ENCODE results near the gene RNF215.

Gene RNF215

DNA sequence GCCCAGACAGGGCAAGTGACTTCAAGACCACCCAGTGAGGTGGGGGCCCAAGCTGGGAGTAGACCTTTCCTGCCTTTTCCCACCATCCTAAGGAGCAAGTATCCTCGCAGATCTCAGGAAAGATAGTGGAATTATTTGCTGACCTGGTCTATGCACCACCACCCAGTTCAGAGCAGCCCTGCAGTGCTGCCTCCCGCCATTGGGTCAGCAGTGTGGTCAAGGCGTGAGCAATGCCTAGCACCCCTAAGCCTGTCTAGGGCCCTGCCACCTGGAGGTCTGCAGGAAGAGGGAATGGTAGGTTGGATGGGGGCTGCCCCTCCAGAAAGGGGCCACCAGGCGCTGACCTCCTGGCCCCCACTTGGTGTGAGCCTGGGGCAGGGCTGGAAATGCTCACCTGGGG is 44.9 kb upstream of the RNF215 start:
- H3K4me3 ChIP-seq: no peak overlapping the region
- TF ChIP-seq, protein P1, sequence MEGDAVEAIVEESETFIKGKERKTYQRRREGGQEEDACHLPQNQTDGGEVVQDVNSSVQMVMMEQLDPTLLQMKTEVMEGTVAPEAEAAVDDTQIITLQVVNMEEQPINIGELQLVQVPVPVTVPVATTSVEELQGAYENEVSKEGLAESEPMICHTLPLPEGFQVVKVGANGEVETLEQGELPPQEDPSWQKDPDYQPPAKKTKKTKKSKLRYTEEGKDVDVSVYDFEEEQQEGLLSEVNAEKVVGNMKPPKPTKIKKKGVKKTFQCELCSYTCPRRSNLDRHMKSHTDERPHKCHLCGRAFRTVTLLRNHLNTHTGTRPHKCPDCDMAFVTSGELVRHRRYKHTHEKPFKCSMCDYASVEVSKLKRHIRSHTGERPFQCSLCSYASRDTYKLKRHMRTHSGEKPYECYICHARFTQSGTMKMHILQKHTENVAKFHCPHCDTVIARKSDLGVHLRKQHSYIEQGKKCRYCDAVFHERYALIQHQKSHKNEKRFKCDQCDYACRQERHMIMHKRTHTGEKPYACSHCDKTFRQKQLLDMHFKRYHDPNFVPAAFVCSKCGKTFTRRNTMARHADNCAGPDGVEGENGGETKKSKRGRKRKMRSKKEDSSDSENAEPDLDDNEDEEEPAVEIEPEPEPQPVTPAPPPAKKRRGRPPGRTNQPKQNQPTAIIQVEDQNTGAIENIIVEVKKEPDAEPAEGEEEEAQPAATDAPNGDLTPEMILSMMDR (IDR thresholded peaks at IDR 0.05): no peak
- no peak for DNase-seq (ENCODE audit: low spot score)
- no peak overlapping the region for H3K27ac ChIP-seq

DNA sequence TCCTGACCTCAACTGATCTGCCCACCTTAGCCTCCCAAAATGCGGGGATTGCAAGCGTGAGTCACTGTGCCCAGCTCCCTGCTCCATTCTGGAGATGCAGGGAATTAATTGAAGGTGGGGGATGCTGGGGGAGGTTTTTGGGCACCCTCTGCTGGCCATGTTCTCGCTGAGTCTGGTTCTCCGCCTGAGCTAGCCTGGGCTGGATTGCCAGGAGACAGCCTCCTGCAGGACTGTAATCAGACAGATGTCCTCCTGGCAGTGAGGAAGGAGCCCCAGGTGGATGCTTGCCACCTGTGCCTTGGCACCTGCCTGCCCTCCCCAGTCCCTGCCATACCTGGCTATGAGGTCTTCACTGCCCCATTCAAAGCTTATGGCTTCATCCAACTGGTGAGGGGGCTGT is 43.7 kb upstream of the RNF215 start:
- TF ChIP-seq, protein P1 (IDR thresholded peaks at IDR 0.05): no peak
- Histone ChIP-seq H3K27ac (no peak overlapping the region), H3K4me3 (no peak overlapping the region)
- DNase-seq (ENCODE audit: low spot score): no peak

DNA sequence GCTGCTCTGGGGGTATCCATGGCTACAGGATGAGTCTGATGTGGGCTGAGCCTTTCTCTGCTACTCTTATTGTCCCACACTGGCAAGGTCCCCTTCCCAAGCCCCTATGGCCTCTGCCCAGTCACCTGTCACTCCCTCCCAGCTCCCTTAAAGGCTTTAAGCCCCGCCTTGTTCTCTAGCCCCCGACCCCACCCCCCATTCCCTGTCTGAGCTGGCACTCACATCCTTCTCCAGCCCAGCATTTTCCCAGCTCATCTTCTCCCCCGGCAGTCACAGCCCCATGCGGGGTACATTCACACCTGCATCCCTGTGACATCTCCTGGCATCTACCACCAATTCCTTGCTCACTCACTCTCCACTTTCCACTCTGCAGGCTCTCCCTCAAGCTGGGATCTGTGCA is 42.7 kb upstream of the RNF215 start:
- Histone ChIP-seq H3K27ac (no peak overlapping the region), H3K4me3 (no peak overlapping the region)
- TF ChIP-seq, protein P1 (IDR thresholded peaks at IDR 0.05): no peak
- DNase-seq (ENCODE audit: low spot score): no peak

DNA sequence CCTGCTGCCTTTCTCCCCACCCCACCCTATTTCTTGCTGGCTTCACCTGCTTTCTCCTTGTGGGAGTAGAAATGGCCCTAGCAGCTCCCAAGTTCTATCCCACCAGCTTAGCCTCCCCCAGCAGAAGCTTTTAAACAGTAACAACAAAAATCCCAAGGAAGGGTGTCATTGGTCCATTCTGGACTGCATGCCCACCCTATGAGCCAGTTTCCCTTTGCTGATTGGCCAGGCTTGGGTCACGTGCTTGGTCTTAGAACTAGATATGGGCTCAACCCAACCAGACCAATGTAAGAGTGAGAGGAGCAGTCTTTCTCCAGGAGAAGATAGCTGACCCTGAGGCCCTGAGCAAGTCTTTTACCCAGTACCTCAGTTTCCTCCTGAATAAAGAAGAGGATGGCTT is 40.7 kb upstream of the RNF215 start:
- TF ChIP-seq, protein P1 (IDR thresholded peaks at IDR 0.05): no peak
- no peak overlapping the region for H3K27ac ChIP-seq
- H3K4me3 ChIP-seq: no peak overlapping the region
- no peak for DNase-seq (ENCODE audit: low spot score)

DNA sequence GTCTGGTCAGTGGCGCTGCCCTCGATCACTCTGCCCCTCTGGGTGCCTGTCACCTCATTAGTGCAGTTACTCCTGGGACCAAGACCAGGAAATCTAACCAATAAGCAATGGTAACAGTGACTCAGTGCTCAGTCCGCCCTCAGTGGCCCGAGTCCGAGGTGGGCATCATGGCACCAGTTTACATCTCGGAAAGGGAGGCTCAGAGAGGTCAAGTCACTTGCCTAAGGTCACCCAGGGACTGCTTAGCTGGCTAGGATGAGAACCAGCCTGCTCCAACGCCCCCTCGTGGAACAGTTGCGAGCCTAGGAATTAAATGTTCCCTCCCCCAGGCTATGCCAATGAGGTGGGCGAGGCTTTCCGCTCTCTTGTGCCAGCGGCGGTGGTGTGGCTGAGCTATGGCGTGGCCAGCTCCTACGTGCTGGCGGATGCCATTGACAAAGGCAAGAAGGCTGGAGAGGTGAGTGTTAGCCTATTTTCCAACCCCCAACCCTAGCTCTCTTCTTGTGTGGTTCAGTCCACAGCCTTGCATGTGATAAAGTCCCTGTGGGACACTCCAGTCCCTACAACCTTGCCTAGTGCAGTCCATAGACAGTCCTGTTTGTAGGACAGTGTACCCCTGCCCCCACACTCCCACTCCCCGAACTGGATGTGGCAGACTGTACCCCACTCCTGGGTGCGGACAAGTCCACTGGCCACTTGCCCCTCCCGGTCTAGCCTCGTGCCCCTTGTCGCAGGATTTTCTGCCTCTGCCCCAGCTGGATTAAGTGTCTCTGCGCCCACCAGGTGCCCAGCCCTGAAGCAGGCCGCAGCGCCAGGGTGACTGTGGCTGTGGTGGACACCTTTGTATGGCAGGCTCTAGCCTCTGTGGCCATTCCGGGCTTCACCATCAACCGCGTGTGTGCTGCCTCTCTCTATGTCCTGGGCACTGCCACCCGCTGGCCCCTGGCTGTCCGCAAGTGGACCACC is 39.5 kb upstream of the RNF215 start:
- peak overlapping the region; percentile 55 to 82 for H3K27ac ChIP-seq
- DNase-seq (ENCODE audit: low spot score): peak; percentile 86
- peak overlapping the region; percentile 88 for H3K4me3 ChIP-seq
- TF ChIP-seq, protein P1 (IDR thresholded peaks at IDR 0.05): peak; percentile 58

DNA sequence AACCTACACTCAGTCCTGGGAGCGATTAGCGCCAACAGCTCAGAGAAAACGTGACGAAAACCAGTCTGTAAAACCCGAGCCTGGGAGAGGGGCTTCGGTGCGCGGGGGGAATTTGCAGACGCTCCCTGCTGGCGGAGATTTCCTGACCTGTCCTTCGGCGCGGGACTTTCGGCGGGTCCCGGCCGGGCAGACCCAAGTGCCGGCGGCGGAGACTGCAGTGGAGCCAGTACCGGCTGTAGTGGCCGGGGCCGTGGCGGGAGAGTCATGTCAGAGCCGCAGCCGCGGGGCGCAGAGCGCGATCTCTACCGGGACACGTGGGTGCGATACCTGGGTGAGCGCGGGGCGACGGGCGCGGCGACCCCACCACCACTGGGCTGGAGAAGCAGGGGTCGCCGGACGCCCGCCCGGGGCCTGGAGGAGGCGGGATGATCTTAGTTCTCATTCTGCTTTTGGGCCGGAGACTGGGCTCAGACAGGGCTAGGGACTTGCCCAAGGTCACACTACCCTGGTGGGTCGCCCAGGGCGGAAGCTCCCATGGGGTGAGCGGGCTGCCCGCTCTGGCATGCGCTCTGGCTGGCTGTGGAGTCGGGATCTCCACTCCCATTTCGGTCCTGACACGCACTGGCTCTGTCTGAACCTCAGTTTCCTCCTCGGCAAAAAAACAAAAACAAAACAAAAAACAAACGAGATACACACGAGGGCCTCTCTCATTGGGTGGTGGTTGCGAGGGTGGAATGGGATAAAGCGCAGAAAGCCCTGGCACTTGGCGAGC is 38.6 kb upstream of the RNF215 start, which contains the start of gene MTFP1:
Gene MTFP1 (plus strand): TSS at position 153 of the 772 bp plus-strand sequence. CDS start 112 bp downstream, at position 265.
- H3K4me3 ChIP-seq: peak within 1 kb of the TSS; percentile 88
- peak; percentile 79 for DNase-seq (ENCODE audit: low spot score)
- peak within 1 kb of the TSS; percentile 96 to 98 for H3K27ac ChIP-seq
- TF ChIP-seq, protein P1 (IDR thresholded peaks at IDR 0.05): no peak
